Body of pancreas (tissue), 4 donors: ENCODE data around the gene RAB1A.

ENCODE experiments used
- CTCF ChIP-seq, 7 experiments: fragments of 450-650 bp in 4 of 7; fragments of 200-600 bp in 3 of 7; sonication (generic) in 3 of 7; IDR thresholded peaks; one replicate each; pipeline ENCODE4 v1.5.1; 2016 to 2019; ENCODE audit warnings: antibody characterized with exemption in 7 of 7
- POLR2A ChIP-seq, 3 donors: fragments of 450-650 bp; IDR thresholded peaks; one replicate each; pipeline ENCODE4 v1.6.1; 2016; ENCODE audit warnings: antibody characterized with exemption in 3 of 3, mild to moderate bottlenecking in 2 of 3

DNA sequence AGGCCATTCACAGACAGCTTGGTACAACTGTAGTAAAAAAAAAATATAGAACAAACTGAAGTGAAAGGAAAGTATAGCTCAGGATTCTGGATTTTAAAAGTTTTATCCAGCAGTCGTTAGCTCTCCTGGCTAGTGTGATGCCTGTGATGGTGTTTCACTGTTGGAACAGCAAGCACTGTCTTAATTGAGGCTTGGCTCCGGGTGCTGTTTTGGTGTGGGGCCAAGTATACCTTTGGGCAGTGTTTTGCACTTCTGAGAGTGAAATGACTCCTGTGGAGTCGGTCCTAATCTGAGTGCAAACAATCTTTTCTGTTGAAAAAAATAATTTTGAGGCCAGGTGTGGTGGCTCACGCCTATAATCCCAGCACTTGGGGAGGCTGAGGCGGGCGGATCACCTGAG lies 28.7 kb upstream of the RAB1A start:
- TF ChIP-seq CTCF (IDR thresholded peaks at IDR 0.05) (no peak), POLR2A (IDR thresholded peaks at IDR 0.05) (no peak)
